Neural crest cell (in vitro differentiated cells): Measurements from ENCODE around the gene VWA2. TPM values are rescaled to one million over a fixed set of nuclear protein-coding genes. Genes with fewer than 3 reads are reported as not detected.

Experiments
- DNase-seq: peaks from one replicate; pipeline ENCODE4 v3.0.0; 2021; ENCODE audit warnings: low read depth, mixed read lengths, low spot score
- H3K27ac Mint-ChIP-seq: one replicate; pipeline ENCODE4 v1.8.0; 2021; ENCODE audit warnings: mild to moderate bottlenecking, mixed read lengths; ENCODE audit not compliant: unreplicated experiment
- H3K27me3 Mint-ChIP-seq: 2 replicates; pipeline ENCODE4 v1.8.0; 2021; ENCODE audit warnings: low read depth, mild to moderate bottlenecking, mixed read lengths
- H3K36me3 Mint-ChIP-seq: 2 replicates; pipeline ENCODE4 v1.8.0; 2021; ENCODE audit warnings: low read depth, mild to moderate bottlenecking, mixed read lengths
- H3K4me1 Mint-ChIP-seq: 2 replicates; pipeline ENCODE4 v1.8.0; 2021; ENCODE audit warnings: mixed read lengths
- H3K4me3 Mint-ChIP-seq: one replicate; pipeline ENCODE4 v1.8.0; 2021; ENCODE audit warnings: mild to moderate bottlenecking, mixed read lengths
- H3K9me3 Mint-ChIP-seq: 2 replicates; pipeline ENCODE4 v1.8.0; 2021; ENCODE audit warnings: mixed read lengths
- CTCF ChIP-seq: fragments of 200-600 bp; sonication (generic); conservative IDR thresholded peaks from 2 replicates; pipeline ENCODE4 v1.5.0; 2021; ENCODE audit warnings: antibody characterized with exemption, mild to moderate bottlenecking
- long read RNA-seq: library from polyadenylated mRNA; unstranded; transcript quantifications from one replicate; pipeline ENCODE4 v2.0.0, GENCODE V29; 2020
- total RNA-seq: library from RNA; stranded (reverse); gene quantifications from 2 replicates; pipeline ENCODE4 v1.2.1, GENCODE V29; 2021

VWA2 gene
- not detected in 2 replicates for total RNA-seq
- long read RNA-seq, result 0 reads

GRCh38 chr10:114239117-114239993 is at the start of gene VWA2:
VWA2 (plus strand) TSS chr10:114239254; CDS start chr10:114248714, 9,460 bp downstream.
- peak within 1 kb of the TSS; percentile 49 for H3K4me3 Mint-ChIP-seq
- peak; percentile 52 for TF ChIP-seq CTCF
- H3K4me1 Mint-ChIP-seq, result no peaks in the 10 kb centered on the region
- DNase-seq, result peak; percentile 16
- H3K36me3 Mint-ChIP-seq, result no peaks in the 10 kb centered on the region
- H3K27me3 Mint-ChIP-seq, result peaks cover 98% of the 10 kb centered on the region
- no peaks in the 10 kb centered on the region for H3K9me3 Mint-ChIP-seq
- H3K27ac Mint-ChIP-seq, result no peak within 1 kb of the TSS

- no peaks in the 10 kb centered on the region for H3K4me1 Mint-ChIP-seq
- TF ChIP-seq CTCF, result no peak
- no peaks in the 10 kb centered on the region for H3K36me3 Mint-ChIP-seq
- H3K4me3 Mint-ChIP-seq, result no peak overlapping the region
- H3K27ac Mint-ChIP-seq, result no peak overlapping the region
- no peaks in the 10 kb centered on the region for H3K9me3 Mint-ChIP-seq
- DNase-seq, result no peak
- no peaks in the 10 kb centered on the region for H3K27me3 Mint-ChIP-seq
These were observed 49.4 kb upstream of the VWA2 start for GRCh38 chr10:114189700-114190099.

GRCh38 chr10:114195079-114195478 is 44.0 kb upstream of the VWA2 start:
- TF ChIP-seq CTCF, result no peak
- H3K36me3 Mint-ChIP-seq, result no peaks in the 10 kb centered on the region
- H3K27me3 Mint-ChIP-seq, result peaks cover 4% of the 10 kb centered on the region
- no peak for DNase-seq
- H3K4me3 Mint-ChIP-seq, result no peak overlapping the region
- no peaks in the 10 kb centered on the region for H3K9me3 Mint-ChIP-seq
- no peak overlapping the region for H3K27ac Mint-ChIP-seq
- H3K4me1 Mint-ChIP-seq, result no peaks in the 10 kb centered on the region

GRCh38 chr10:114199239-114199638 is 39.8 kb upstream of the VWA2 start:
- Mint-ChIP-seq H3K4me3 (no peak overlapping the region), H3K27me3 (peaks cover 4% of the 10 kb centered on the region), H3K4me1 (no peaks in the 10 kb centered on the region), H3K36me3 (no peaks in the 10 kb centered on the region), H3K27ac (no peak overlapping the region), H3K9me3 (no peaks in the 10 kb centered on the region)
- DNase-seq, result no peak
- TF ChIP-seq CTCF, result no peak

- no peak overlapping the region for H3K4me3 Mint-ChIP-seq
- no peaks in the 10 kb centered on the region for H3K4me1 Mint-ChIP-seq
These were observed 36.2 kb upstream of the VWA2 start for GRCh38 chr10:114202812-114203211.

More at GRCh38 chr10:114202812-114203211, 36.2 kb upstream of the VWA2 start:
- Mint-ChIP-seq H3K27me3 (peaks cover 3% of the 10 kb centered on the region), H3K27ac (no peak overlapping the region), H3K9me3 (no peaks in the 10 kb centered on the region), H3K36me3 (no peaks in the 10 kb centered on the region)
- no peak for TF ChIP-seq CTCF
- DNase-seq, result no peak
